Epithelial cell of proximal tubule (primary cell): ENCODE results near the gene LGALS14. TPM values are rescaled to one million over a fixed set of nuclear protein-coding genes. Genes with fewer than 3 reads are reported as not detected.

Experiments
- DNase-seq: peaks from one replicate; pipeline ENCODE4 v3.0.0-alpha.2; 2011; ENCODE audit warnings: low read depth
- H3K4me3 ChIP-seq: 2 replicates; pipeline ENCODE4 v1.5.1; 2011; ENCODE audit warnings: low read depth, mild to moderate bottlenecking, low read length
- CTCF ChIP-seq: conservative IDR thresholded peaks from 2 replicates; pipeline ENCODE4 v1.5.1; 2012; ENCODE audit warnings: low read depth, mild to moderate bottlenecking, low read length
- total RNA-seq: library from RNA; depleted of rRNA; stranded (reverse); fragments of >200 nt; gene quantifications from 2 replicates; pipeline ENCODE4 v1.2.3, GENCODE V29; 2015

The LGALS14 gene
- total RNA-seq, 1 donor from 2014 or later, result not detected

DNA sequence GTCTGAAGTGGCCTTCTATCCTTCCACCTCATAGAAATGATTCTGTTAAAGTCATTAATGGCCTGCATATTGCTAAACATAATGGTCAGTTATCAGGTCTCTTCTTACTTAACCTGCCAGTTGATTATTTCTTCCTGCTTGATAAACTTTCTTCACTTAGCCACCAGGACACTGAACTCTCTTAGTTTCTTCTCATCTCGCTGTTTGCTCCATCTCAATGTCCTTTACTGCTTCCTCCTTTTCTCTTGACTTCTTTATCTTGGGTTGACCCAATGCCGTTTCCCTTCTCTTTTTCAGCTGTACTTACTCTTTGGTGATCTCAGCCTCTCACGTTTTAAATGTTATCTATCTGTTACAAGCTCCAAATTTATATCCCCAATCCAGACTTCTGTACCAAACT lies 50.7 kb downstream of the LGALS14 start:
- no peak overlapping the region for H3K4me3 ChIP-seq
- no peak for TF ChIP-seq CTCF
- no peak for DNase-seq

Other genes with a start within 250 kb of the LGALS14 start
- 98.1 and 146 TPM in 2 replicates for gene TIMM50, start 223.6 kb upstream of the LGALS14 start, total RNA-seq
- gene DLL3, start 205.5 kb upstream of the LGALS14 start, total RNA-seq, result 2.9 and 4.1 TPM in 2 replicates
- 0.17 TPM in 1 of 2 replicates, not detected in the other for gene SELENOV, start 189.3 kb upstream of the LGALS14 start, total RNA-seq
- gene EID2B, start 171.6 kb upstream of the LGALS14 start, total RNA-seq, result 1.8 and 2.0 TPM in 2 replicates
- gene EID2, start 164.3 kb upstream of the LGALS14 start, total RNA-seq, result 12.3 and 20.8 TPM in 2 replicates
- not detected in 2 replicates for gene LGALS13, start 102.0 kb upstream of the LGALS14 start, total RNA-seq
- not detected in 2 replicates for gene LGALS16, start 48.6 kb upstream of the LGALS14 start, total RNA-seq
- not detected in 2 replicates for gene CLC, start 33.5 kb downstream of the LGALS14 start, total RNA-seq
- not detected in 2 replicates for gene LEUTX, start 74.4 kb downstream of the LGALS14 start, total RNA-seq
- 5.7 and 15.5 TPM in 2 replicates for gene DYRK1B, start 129.7 kb downstream of the LGALS14 start, total RNA-seq
- gene FBL, start 141.9 kb downstream of the LGALS14 start, total RNA-seq, result 187 and 237 TPM in 2 replicates
- 0.07 and 0.17 TPM in 2 replicates for gene FCGBP, start 230.2 kb downstream of the LGALS14 start, total RNA-seq